Fibroblast of lung (primary cell): ENCODE results near the gene GATA3. TPM values are rescaled to one million over a fixed set of nuclear protein-coding genes. Genes with fewer than 3 reads are reported as not detected.

Experiments used
- DNase-seq, 2 donors: peaks; one replicate each; pipeline versions ENCODE4 v3.0.0 to v3.0.0-alpha.2; 2010; ENCODE audit warnings: low read depth in 2 of 2
- H2AFZ ChIP-seq: 2 replicates; pipeline ENCODE4 v1.5.1; 2012; ENCODE audit warnings: low read length, control low read depth, inconsistent platforms
- H3K27ac ChIP-seq: 2 replicates; pipeline ENCODE4 v1.5.1; 2011; ENCODE audit warnings: low read length, control low read depth; ENCODE audit not compliant: insufficient read depth
- H3K27me3 ChIP-seq: 2 replicates; pipeline ENCODE4 v1.5.1; 2011; ENCODE audit warnings: mild to moderate bottlenecking, low read length; ENCODE audit not compliant: control insufficient read depth, insufficient read depth
- H3K36me3 ChIP-seq: 2 replicates; pipeline ENCODE4 v1.5.1; 2011; ENCODE audit warnings: low read length; ENCODE audit not compliant: control insufficient read depth, insufficient read depth
- H3K4me1 ChIP-seq: 2 replicates; pipeline ENCODE4 v1.5.1; 2011; ENCODE audit warnings: low read length; ENCODE audit not compliant: control insufficient read depth, insufficient read depth; ENCODE audit errors: extremely low read depth
- H3K4me2 ChIP-seq: 2 replicates; pipeline ENCODE4 v1.5.1; 2011; ENCODE audit warnings: low read length, control low read depth; ENCODE audit not compliant: insufficient read depth; ENCODE audit errors: extremely low read depth
- H3K4me3 ChIP-seq, 4 experiments: fragments of 200-600 bp in 1 of 4; sonication (generic) in 1 of 4; replicated peaks in 1 of 4; 2 replicates each; pipeline ENCODE4 v1.5.1; 2011 to 2016; ENCODE audit warnings: low read length in 4 of 4, low read depth in 3 of 4, mild to moderate bottlenecking in 3 of 4, control low read depth in 2 of 4, inconsistent platforms in 1 of 4, mixed read lengths in 1 of 4; ENCODE audit not compliant: insufficient read depth in 1 of 4; ENCODE audit errors: control extremely low read depth in 1 of 4
- H3K79me2 ChIP-seq: 2 replicates; pipeline ENCODE4 v1.5.1; 2012; ENCODE audit warnings: mild to moderate bottlenecking, low read length, inconsistent platforms; ENCODE audit not compliant: control insufficient read depth, insufficient read depth
- H3K9ac ChIP-seq: 2 replicates; pipeline ENCODE4 v1.5.1; 2011; ENCODE audit warnings: mild to moderate bottlenecking, low read length, control low read depth; ENCODE audit not compliant: insufficient read depth
- H3K9me3 ChIP-seq: 2 replicates; pipeline ENCODE4 v1.5.1; 2012; ENCODE audit warnings: low read depth, low read length; ENCODE audit not compliant: control insufficient read depth, insufficient read depth
- H4K20me1 ChIP-seq: 2 replicates; pipeline ENCODE4 v1.5.1; 2011; ENCODE audit warnings: low read length; ENCODE audit not compliant: control insufficient read depth, insufficient read depth; ENCODE audit errors: extremely low read depth
- CTCF ChIP-seq, 2 donors: IDR thresholded peaks in 1 of 2; conservative IDR thresholded peaks in 1 of 2; 1 replicate in 1 of 2; 2 replicates in 1 of 2; pipeline ENCODE4 v1.5.1; 2011 to 2012; ENCODE audit warnings: low read length in 2 of 2, control low read depth in 1 of 2, inconsistent platforms in 1 of 2, low read depth in 1 of 2, mild to moderate bottlenecking in 1 of 2
- EZH2 ChIP-seq: IDR thresholded peaks from 2 replicates; pipeline ENCODE4 v1.5.1; 2012; ENCODE audit warnings: low read length, control low read depth, mild to moderate bottlenecking; ENCODE audit errors: missing control alignments
- polyA plus RNA-seq, 2 donors: library from polyadenylated mRNA; depleted of rRNA in 1 of 2; stranded (reverse) in 1 of 2; unstranded in 1 of 2; fragments of >200 nt; gene quantifications; 2 replicates each; pipeline ENCODE4 v1.2.1, GENCODE V29; 2011 to 2012; ENCODE audit warnings: missing spikeins in 1 of 2
- total RNA-seq: library from RNA; depleted of rRNA; stranded (reverse); fragments of >200 nt; gene quantifications from 2 replicates; pipeline ENCODE4 v1.2.1, GENCODE V29; 2014

Gene GATA3
- total and polyA plus RNA-seq, 2 donors (not counting 1 experiment from before 2014, with no cell fraction given) = not detected

GRCh38 chr10:8073691-8074416, 19.4 kb downstream of the GATA3 start:
- Histone ChIP-seq H2AFZ (no peak overlapping the region), H3K27me3 (no peaks in the 10 kb centered on the region), H3K4me2 (no peak overlapping the region), H3K4me3 (no peak overlapping the region), H3K27ac (no peak overlapping the region), H3K4me1 (no peaks in the 10 kb centered on the region), H3K79me2 (no peaks in the 10 kb centered on the region), H4K20me1 (no peaks in the 10 kb centered on the region), H3K36me3 (no peaks in the 10 kb centered on the region), H3K9ac (no peak overlapping the region), H3K9me3 (no peaks in the 10 kb centered on the region)
- no peak for TF ChIP-seq CTCF (conservative IDR thresholded peaks at IDR 0.05 in 1 of 2, IDR thresholded peaks at IDR 0.05 in 1 of 2; ENCODE audit: low read depth in 1 of 2, low read length in 2 of 2)
- no peak for TF ChIP-seq EZH2
- DNase-seq = peak in 1 of 2 donors; percentile 71

GRCh38 chr10:8074881-8075280, 20.4 kb downstream of the GATA3 start:
- Histone ChIP-seq H4K20me1 (no peaks in the 10 kb centered on the region), H3K4me1 (no peaks in the 10 kb centered on the region), H3K4me2 (no peak overlapping the region), H3K9me3 (no peaks in the 10 kb centered on the region), H3K79me2 (no peaks in the 10 kb centered on the region), H3K4me3 (no peak overlapping the region), H3K9ac (no peak overlapping the region), H3K36me3 (no peaks in the 10 kb centered on the region), H3K27ac (no peak overlapping the region), H2AFZ (no peak overlapping the region), H3K27me3 (no peaks in the 10 kb centered on the region)
- no peak for TF ChIP-seq CTCF (conservative IDR thresholded peaks at IDR 0.05 in 1 of 2, IDR thresholded peaks at IDR 0.05 in 1 of 2; ENCODE audit: low read depth in 1 of 2, low read length in 2 of 2)
- no peak for TF ChIP-seq EZH2
- DNase-seq = no peak

- H3K4me1 ChIP-seq = no peaks in the 10 kb centered on the region
- H3K27ac ChIP-seq = no peak overlapping the region
- H3K27me3 ChIP-seq = no peaks in the 10 kb centered on the region
- H4K20me1 ChIP-seq = no peaks in the 10 kb centered on the region
- TF ChIP-seq EZH2 = no peak
- TF ChIP-seq CTCF (conservative IDR thresholded peaks at IDR 0.05 in 1 of 2, IDR thresholded peaks at IDR 0.05 in 1 of 2; ENCODE audit: low read depth in 1 of 2, low read length in 2 of 2) = no peak
- H3K36me3 ChIP-seq = no peaks in the 10 kb centered on the region
- no peak overlapping the region for H3K9ac ChIP-seq
- no peak for DNase-seq
- H3K4me3 ChIP-seq = no peak overlapping the region
- H3K9me3 ChIP-seq = no peaks in the 10 kb centered on the region
- H3K79me2 ChIP-seq = no peaks in the 10 kb centered on the region
- H3K4me2 ChIP-seq = no peak overlapping the region
- no peak overlapping the region for H2AFZ ChIP-seq
Measured at GRCh38 chr10:8075282-8076260, 21.1 kb downstream of the GATA3 start.
